ENCODE results near the gene SH2D3A. TPM values are rescaled to one million over a fixed set of nuclear protein-coding genes. Genes with fewer than 3 reads are reported as not detected.
A peak's percentile ranks its signal among the peaks of the same experiment; 100 is the strongest.
"Not testable (repeated sequence)": the region's sequence is repeated elsewhere in the genome, so short reads cannot be mapped to it uniquely, and the experiment has no call there.

SH2D3A gene
- total RNA-seq, 2 donors from 2014 or later, result 43.8 to 50.3 TPM

DNA sequence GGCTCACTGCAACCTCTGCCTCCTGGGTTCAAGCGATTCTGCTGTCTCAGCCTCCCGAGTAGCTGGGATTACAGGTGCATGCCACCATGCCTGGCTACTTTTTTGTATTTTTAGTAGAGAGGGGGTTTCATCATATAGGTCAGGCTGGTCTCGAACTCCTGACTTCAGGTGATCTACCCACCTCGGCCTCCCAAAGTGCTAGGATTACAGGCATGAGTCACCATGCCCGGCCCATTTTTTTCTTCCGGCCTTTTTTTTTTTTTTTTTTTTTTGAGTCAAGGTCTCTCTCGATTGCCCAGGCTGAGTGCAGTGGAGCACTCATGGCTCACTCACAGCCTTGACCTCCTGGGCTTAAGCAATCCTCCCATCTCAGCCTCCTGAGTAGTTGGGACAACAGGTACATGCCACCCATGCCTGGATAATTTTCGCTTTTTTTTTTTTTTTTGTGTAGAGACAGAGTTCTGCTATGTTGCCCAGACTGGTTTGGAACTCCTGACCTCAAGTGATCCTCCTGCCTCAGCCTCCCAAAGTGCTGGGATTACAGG lies 4.9 kb downstream of the SH2D3A start:
- not testable (repeated sequence) for H3K4me3 Mint-ChIP-seq; H3K9me3 ChIP-seq (ENCODE audit: control insufficient read depth, low read length, poor library complexity, severe bottlenecking); DNase-seq; H3K27me3 Mint-ChIP-seq; H3K27ac Mint-ChIP-seq; H3K36me3 Mint-ChIP-seq (ENCODE audit: low read depth); ATAC-seq
- H3K4me1 Mint-ChIP-seq, result peaks cover 20% of the 10 kb centered on the region

DNA sequence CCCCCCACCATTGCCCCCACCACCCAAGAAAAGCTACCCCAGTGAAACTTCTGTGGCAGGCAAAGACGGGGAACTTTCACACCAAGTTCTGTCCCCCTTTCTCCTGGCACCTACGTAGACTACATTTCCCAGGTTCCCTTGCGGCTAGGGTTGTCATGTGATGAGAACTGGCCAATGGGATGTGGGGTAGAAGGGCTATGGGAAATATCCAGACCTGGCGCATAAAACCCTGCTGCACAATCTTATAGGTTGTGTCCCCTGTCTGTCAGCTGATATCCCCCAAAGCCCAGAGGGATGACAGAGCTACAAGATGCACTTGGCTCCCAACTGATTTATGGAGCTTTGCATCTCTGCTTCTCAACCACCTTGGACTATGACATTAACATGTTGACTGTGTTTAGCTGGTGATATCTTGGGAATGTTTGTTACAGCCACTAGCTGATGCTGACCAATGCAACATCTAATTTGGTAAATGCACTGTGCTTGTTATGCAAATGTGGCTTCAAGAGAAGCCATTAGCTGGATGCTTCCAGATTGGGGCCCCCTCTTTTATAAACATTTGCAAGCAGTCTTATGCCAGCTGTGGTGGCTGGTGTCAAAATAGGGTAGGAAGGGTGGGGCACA lies 6.1 kb downstream of the SH2D3A start:
- Mint-ChIP-seq H3K36me3 (ENCODE audit: low read depth) (no peaks in the 10 kb centered on the region), H3K27me3 (no peaks in the 10 kb centered on the region), H3K4me3 (no peak overlapping the region), H3K27ac (no peak overlapping the region), H3K4me1 (peaks cover 9% of the 10 kb centered on the region)
- H3K9me3 ChIP-seq (ENCODE audit: control insufficient read depth, low read length, poor library complexity, severe bottlenecking), result no peaks in the 10 kb centered on the region
- ATAC-seq, result peak; percentile 47
- DNase-seq, result no peak

DNA sequence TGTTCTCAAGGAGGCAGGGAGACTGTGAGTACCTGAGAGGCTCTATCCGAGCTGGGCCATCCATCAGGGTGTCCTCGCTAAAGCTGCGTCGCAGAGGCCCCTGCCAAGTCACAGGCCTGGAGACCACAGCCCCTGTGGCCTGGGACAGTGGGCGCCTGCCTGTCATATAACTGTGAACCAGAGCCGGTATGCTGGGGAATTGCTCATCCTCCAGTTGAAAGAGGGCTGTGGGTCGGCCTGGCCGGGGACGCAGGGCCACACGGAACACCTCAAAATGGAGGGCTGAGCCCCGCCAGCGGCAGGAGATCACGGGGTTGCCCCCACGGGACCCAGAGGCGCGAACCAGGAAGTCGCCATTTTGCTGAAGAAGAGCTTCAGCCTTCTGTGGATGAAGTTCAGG lies 6.6 kb downstream of the SH2D3A start:
- no peak overlapping the region for H3K27ac Mint-ChIP-seq
- no peak for ATAC-seq

DNA sequence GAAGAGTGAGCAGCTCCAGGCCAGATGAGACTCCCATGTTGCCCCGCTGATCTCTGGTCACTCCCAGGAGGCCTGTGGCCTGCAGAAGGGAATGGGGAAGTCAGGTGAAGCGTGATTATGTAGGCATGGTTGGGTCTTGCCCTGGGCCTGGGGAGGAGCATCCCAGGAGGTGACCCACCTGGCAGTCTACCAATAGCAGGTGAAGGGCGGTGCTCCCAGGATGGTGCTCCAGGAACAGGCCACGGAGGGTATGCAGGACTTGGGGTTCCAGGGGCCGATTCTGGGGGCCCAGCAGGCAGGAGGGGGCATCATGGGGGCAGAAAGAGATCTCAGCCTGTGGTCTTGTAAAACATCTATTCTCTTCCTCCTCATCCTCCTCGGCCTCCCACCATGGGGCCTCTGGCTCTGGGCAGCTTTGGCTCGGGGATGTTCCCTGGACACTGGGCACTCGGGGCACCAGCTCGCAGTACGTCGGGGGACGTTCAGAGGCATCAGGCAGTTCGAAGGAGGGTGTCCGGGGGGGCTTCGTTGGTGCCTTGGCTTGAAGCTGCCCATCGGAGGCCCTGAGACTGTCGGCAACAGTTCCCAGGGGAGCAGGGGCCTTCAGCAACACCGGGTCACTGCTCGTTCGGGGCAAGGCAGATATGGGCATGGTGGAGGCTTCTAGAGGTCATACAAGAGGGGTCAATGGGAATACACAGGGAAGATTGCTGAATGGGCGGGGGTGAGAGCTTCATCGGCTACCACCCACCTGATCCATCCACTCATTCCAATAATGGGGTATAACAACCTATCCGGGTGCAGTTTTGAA lies 12.4 kb downstream of the SH2D3A start:
- DNase-seq, result no peak
- no peaks in the 10 kb centered on the region for H3K9me3 ChIP-seq (ENCODE audit: control insufficient read depth, low read length, poor library complexity, severe bottlenecking)
- H3K27ac Mint-ChIP-seq, result peak overlapping the region; percentile 56
- H3K4me3 Mint-ChIP-seq, result no peak overlapping the region
- H3K4me1 Mint-ChIP-seq, result peaks cover 11% of the 10 kb centered on the region
- H3K27me3 Mint-ChIP-seq, result no peaks in the 10 kb centered on the region
- no peak for ATAC-seq
- peaks cover 5% of the 10 kb centered on the region for H3K36me3 Mint-ChIP-seq (ENCODE audit: low read depth)

More for the DNA sequence above, 6.6 kb downstream of the SH2D3A start:
- Mint-ChIP-seq H3K4me1 (peaks cover 5% of the 10 kb centered on the region), H3K36me3 (ENCODE audit: low read depth) (no peaks in the 10 kb centered on the region), H3K4me3 (no peak overlapping the region), H3K27me3 (no peaks in the 10 kb centered on the region)
- DNase-seq, result no peak
- no peaks in the 10 kb centered on the region for H3K9me3 ChIP-seq (ENCODE audit: control insufficient read depth, low read length, poor library complexity, severe bottlenecking)

DNA sequence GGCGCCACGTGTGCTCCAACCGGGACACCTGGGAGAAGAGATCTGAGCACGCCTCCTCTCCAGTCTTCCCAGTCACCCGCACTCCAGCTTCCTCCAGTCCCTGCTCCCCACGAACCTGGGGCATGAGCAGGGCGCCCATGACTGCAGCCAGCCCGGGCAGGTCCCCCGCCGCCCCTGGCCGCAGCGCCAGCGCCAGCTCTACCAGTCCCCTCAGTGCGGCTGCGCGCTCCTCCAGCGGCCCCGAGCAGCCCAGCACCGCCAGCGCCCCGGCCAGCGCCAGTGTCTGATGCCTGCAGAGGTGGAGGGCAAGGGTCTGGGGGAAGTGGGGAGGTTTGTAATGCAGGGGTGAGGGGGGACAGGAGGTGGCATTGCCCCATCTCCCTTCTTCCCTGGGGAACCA lies 13.1 kb downstream of the SH2D3A start:
- Mint-ChIP-seq H3K27me3 (no peaks in the 10 kb centered on the region), H3K4me1 (peaks cover 16% of the 10 kb centered on the region), H3K4me3 (no peak overlapping the region), H3K36me3 (ENCODE audit: low read depth) (peaks cover 5% of the 10 kb centered on the region), H3K27ac (peak overlapping the region; percentile 56)
- DNase-seq (no peak), ATAC-seq (no peak)
- no peaks in the 10 kb centered on the region for H3K9me3 ChIP-seq (ENCODE audit: control insufficient read depth, low read length, poor library complexity, severe bottlenecking)

- peak overlapping the region; percentile 14 for H3K27ac Mint-ChIP-seq
- DNase-seq (peak; percentile 65 to 72 (median 70)), ATAC-seq (peak; percentile 91)
- H3K4me1 Mint-ChIP-seq, result peaks cover 16% of the 10 kb centered on the region
- H3K27me3 Mint-ChIP-seq, result no peaks in the 10 kb centered on the region
- H3K36me3 Mint-ChIP-seq (ENCODE audit: low read depth), result peaks cover 5% of the 10 kb centered on the region
- no peaks in the 10 kb centered on the region for H3K9me3 ChIP-seq (ENCODE audit: control insufficient read depth, low read length, poor library complexity, severe bottlenecking)
- H3K4me3 Mint-ChIP-seq, result peak overlapping the region; percentile 87
These were observed 13.8 kb downstream of the SH2D3A start for GRCh38 chr19:6753178-6754031.

GRCh38 chr19:6752256-6753177 lies 14.7 kb downstream of the SH2D3A start:
- peak overlapping the region; percentile 60 for H3K4me3 Mint-ChIP-seq
- ATAC-seq (no peak), DNase-seq (no peak)
- no peaks in the 10 kb centered on the region for H3K9me3 ChIP-seq (ENCODE audit: control insufficient read depth, low read length, poor library complexity, severe bottlenecking)
- H3K27me3 Mint-ChIP-seq, result no peaks in the 10 kb centered on the region
- H3K36me3 Mint-ChIP-seq (ENCODE audit: low read depth), result peaks cover 5% of the 10 kb centered on the region
- peaks cover 16% of the 10 kb centered on the region for H3K4me1 Mint-ChIP-seq
- H3K27ac Mint-ChIP-seq, result no peak overlapping the region

- H3K9me3 ChIP-seq (ENCODE audit: control insufficient read depth, low read length, poor library complexity, severe bottlenecking), result no peaks in the 10 kb centered on the region
- ATAC-seq (no peak), DNase-seq (no peak)
- no peak overlapping the region for H3K27ac Mint-ChIP-seq
- H3K27me3 Mint-ChIP-seq, result no peaks in the 10 kb centered on the region
- peaks cover 5% of the 10 kb centered on the region for H3K36me3 Mint-ChIP-seq (ENCODE audit: low read depth)
- H3K4me1 Mint-ChIP-seq, result peaks cover 16% of the 10 kb centered on the region
- H3K4me3 Mint-ChIP-seq, result no peak overlapping the region
These were observed 16.0 kb downstream of the SH2D3A start for GRCh38 chr19:6751189-6751588.

DNA sequence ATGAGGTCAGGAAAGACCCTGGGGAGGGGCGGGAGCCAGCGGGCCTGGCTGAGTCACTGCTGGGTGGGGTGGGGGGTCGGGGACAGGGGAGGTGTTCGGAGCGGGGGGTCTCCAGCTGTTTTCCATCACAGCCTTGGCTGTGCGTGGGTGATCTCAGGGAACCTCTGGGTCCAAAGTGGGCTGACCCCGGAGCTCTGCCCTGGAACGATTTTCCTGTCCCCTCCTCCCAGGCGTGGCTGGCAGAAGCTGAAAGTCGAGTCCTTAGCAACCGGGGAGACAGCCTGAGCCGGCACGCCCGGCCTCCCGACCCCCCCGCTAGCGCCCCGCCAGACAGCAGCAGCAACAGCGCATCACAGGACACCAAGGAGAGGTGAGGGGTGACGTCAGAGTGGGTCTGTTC lies 17.2 kb downstream of the SH2D3A start:
- peaks cover 5% of the 10 kb centered on the region for H3K36me3 Mint-ChIP-seq (ENCODE audit: low read depth)
- no peaks in the 10 kb centered on the region for H3K9me3 ChIP-seq (ENCODE audit: control insufficient read depth, low read length, poor library complexity, severe bottlenecking)
- H3K27ac Mint-ChIP-seq, result no peak overlapping the region
- peaks cover 20% of the 10 kb centered on the region for H3K4me1 Mint-ChIP-seq
- ATAC-seq (no peak), DNase-seq (no peak)
- H3K27me3 Mint-ChIP-seq, result no peaks in the 10 kb centered on the region
- no peak overlapping the region for H3K4me3 Mint-ChIP-seq

DNA sequence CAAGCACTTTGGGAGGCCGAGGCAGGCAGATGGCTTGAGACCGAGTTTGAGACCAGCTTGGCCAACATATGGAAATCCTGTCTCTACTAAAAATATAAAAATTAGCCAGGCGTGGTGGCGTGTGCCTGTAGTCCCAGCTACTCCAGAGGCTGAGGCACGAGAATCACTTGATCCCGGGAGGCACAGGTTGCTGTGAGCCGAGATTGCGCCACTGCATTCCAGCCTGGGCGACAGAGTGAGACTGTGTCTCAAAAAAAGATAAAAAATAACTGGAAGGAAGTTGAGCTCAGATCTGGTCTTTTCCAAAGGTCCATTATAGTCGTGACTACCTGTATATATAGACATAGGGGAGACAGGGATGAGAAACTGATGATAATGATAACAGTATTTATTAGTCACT lies 18.7 kb downstream of the SH2D3A start:
- not testable (repeated sequence) for H3K27ac Mint-ChIP-seq; ATAC-seq; H3K4me3 Mint-ChIP-seq; H3K36me3 Mint-ChIP-seq (ENCODE audit: low read depth); H3K27me3 Mint-ChIP-seq; DNase-seq; H3K9me3 ChIP-seq (ENCODE audit: control insufficient read depth, low read length, poor library complexity, severe bottlenecking)
- H3K4me1 Mint-ChIP-seq, result peaks cover 21% of the 10 kb centered on the region

DNA sequence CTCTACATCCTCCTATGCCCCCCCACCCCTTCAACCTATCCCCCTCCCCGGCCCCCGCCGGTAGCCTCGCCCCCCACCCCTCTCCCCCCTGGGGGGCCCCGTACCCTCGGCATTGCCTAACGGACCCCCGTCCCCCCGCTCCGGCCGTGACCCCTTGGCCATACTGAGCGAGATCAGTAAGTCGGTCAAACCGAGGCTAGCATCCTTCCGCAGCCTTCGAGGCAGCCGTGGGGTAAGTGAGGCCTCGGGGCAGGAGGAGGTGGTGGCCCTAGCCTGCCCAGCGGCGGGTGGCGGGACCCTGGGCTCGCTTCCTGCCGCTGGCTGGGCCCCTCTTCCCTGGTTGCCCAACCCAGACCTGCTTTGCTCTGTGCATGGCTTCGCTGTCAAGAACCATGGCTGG lies 21.3 kb downstream of the SH2D3A start:
- DNase-seq (no peak), ATAC-seq (no peak)
- Mint-ChIP-seq H3K36me3 (ENCODE audit: low read depth) (no peaks in the 10 kb centered on the region), H3K4me3 (no peak overlapping the region), H3K27ac (no peak overlapping the region), H3K4me1 (peaks cover 18% of the 10 kb centered on the region), H3K27me3 (no peaks in the 10 kb centered on the region)
- no peaks in the 10 kb centered on the region for H3K9me3 ChIP-seq (ENCODE audit: control insufficient read depth, low read length, poor library complexity, severe bottlenecking)
